LNCAP (cell line): Measurements from ENCODE around the gene ANKRD45.

Source experiments
- TF ChIP-seq, protein P1 (sequence below): fragments of 450-650 bp; IDR thresholded peaks from 2 replicates; pipeline ENCODE4 v1.5.1; 2017; ENCODE audit warnings: mild to moderate bottlenecking

Gene ANKRD45

DNA sequence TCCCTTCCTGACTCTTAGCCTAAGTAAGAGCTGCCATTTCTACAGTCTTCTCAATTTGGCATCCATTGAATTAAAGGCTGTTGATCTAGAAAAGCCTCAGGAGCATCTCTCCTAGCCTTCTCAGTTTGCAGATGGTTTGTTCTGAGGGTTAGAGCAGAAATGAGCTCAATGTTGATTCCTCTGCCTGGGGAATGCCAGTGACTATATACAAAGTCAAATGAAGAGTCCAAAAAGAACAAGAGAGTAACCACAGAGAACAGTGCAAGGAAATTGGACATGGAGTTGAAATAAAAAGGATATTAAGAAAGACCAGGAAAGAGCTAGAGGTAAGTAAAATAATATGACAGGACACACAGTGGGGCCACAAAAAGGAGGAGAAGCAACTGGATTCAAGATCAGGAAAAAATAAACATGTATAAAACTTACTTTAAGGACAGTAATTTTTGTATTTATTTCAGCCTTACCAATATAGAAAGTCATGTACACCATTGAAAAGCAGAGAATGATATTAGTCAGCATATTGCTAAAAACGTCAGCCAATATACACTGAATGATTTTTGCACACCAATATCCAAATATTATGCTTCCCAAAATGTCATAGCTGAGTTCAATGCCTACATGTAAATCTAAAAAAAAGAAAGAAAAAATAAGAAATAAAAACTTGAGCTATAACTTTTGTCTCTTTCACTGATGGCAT, 88.1 kb downstream of the ANKRD45 start:
- TF ChIP-seq, protein P1, sequence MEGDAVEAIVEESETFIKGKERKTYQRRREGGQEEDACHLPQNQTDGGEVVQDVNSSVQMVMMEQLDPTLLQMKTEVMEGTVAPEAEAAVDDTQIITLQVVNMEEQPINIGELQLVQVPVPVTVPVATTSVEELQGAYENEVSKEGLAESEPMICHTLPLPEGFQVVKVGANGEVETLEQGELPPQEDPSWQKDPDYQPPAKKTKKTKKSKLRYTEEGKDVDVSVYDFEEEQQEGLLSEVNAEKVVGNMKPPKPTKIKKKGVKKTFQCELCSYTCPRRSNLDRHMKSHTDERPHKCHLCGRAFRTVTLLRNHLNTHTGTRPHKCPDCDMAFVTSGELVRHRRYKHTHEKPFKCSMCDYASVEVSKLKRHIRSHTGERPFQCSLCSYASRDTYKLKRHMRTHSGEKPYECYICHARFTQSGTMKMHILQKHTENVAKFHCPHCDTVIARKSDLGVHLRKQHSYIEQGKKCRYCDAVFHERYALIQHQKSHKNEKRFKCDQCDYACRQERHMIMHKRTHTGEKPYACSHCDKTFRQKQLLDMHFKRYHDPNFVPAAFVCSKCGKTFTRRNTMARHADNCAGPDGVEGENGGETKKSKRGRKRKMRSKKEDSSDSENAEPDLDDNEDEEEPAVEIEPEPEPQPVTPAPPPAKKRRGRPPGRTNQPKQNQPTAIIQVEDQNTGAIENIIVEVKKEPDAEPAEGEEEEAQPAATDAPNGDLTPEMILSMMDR: no peak

DNA sequence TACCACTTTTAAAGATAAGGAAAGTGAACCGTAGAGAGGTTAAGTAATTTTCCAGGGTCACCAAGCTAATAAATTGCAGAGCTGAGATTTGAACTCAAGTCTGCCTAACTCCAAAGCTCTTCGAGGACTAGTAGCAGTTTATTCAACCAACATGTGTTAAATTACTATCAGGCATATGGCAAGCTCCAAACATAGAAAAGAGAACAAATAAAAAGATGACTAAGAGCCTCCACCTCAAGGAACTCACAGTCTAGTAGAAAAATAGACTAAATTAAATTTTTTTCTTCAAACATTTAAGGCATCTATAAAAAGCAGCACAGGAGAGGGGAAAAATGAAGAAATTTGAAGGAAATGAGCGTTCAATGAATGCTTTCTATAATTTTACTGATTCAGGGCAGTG, 89.0 kb downstream of the ANKRD45 start:
- TF ChIP-seq, protein P1: no peak

DNA sequence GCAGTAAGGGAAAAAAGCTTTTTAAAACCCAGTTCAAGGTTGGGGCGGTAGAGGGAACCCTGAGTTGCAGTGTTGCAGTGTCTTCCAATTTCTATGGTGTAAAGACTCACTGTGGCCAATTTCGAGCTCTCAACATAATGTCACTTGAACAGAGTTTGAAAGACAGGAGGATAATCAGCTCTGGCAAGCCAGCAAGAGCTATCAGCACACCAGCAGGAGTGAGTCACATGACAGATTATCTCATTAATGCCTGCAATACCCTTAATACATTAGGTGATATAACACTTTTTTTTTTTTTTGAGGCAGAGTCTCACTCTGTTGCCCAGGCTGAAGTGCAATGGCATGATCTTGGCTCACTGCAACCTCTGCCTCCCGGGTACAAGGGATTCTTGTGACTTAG, 89.6 kb downstream of the ANKRD45 start:
- TF ChIP-seq, protein P1: no peak

DNA sequence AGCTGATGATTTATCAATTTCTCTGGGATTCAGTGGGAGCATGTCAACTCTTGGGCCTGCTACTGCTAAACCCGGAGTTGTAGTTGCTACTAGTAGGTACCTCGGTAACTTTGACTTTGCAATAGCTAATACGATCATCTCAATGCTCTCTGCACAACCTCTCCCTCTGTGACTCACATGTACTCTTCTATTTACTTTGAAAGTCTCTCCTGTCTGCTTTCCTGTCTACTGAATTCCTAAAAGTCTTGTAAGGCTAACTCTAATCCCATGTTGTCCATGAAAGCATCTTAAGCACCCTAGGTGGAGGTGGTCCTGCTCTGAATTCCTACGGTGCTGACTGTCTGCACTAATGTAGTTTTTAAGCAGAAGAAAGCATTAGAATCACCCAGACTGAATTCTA, 96.1 kb downstream of the ANKRD45 start:
- TF ChIP-seq, protein P1: no peak

DNA sequence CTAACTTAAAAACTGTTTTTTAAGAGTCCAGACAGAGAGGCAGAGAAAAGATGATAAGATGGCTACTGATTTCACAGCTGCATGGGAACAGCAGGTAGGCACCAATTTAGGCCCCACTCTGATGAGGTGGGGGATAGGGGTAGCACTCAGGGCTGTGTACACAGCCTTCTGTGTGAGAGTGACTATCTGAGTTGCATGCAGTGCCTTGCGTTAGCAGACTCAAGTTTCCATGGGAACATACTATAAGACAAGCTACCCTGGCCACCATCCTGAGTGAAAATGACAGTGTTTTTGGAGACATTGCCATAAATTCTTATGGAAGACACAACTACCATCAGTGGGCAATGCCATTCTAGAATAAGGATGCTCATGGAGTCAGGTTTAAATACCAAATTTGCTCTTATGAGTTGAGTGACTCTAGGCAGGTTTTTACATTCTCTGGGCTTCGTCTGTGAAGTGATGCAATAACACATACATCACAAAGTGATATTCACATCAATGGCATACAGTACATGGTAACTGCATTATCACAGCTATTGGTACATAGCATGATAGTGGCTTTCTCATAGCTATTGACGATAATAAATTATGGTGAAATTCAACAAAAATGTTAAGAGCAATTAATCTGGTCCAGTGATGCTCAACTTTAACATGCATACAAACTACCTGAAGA, 97.3 kb downstream of the ANKRD45 start:
- TF ChIP-seq, protein P1: no peak

DNA sequence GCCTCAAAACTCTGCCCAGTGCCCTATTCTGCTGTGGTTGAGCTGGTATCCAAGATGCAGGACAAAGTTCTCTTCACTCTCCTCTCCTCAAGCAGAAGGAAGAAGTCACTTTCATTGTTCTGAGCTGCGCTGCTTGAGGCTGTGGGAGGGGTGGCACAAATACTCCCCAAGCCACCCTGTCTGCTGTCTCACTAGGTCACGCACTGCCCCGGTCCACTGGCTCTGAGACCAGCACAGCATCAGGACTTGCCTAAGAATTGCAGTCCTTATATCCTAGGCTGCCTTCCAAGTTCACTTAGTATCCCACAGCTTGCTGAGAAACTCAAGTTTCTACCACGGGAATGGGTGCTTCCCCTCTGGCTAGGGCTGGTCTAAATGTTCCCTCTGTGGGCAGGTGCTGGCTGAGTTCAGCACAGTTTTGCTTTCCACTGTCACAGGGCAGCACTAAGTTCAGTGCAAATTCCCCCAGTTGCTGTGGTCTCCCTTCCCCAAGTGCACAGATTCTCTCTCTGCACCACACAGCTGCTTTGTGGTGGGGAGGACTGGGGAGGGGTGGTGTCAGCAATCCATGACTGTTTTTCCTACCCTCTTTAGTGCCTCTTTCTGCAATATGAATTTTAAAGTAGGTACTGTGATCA, 99.2 kb downstream of the ANKRD45 start:
- TF ChIP-seq, protein P1: no peak

DNA sequence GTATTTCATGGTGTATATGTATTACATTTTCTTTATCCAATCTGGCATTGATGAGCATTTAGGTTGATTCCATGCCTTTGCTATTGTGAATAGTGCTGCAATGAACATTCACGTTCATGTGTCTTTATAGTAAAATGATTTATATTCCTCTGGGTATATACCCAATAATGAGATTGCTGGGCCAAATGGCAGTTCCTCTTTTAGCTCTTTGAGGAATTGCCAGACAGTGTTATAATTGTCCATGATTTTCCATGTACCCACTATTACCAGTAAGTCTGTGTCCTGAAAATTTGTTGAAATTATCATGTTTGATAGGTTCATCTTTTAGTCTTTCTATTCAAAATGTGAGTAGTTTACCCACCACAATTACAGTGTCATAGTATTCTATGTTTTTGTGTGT, 101.2 kb downstream of the ANKRD45 start:
- TF ChIP-seq, protein P1: no peak
